T1000 (cell line): ENCODE data around the gene MRPL48.
"Not testable (repeated sequence)": the region's sequence is repeated elsewhere in the genome, so short reads cannot be mapped to it uniquely, and the experiment has no call there.

Experiments
- DNase-seq: peaks from one replicate; lab custom pipeline; 2025; ENCODE audit warnings: mixed read lengths; lab: John Stamatoyannopoulos, UW

The MRPL48 gene

DNA sequence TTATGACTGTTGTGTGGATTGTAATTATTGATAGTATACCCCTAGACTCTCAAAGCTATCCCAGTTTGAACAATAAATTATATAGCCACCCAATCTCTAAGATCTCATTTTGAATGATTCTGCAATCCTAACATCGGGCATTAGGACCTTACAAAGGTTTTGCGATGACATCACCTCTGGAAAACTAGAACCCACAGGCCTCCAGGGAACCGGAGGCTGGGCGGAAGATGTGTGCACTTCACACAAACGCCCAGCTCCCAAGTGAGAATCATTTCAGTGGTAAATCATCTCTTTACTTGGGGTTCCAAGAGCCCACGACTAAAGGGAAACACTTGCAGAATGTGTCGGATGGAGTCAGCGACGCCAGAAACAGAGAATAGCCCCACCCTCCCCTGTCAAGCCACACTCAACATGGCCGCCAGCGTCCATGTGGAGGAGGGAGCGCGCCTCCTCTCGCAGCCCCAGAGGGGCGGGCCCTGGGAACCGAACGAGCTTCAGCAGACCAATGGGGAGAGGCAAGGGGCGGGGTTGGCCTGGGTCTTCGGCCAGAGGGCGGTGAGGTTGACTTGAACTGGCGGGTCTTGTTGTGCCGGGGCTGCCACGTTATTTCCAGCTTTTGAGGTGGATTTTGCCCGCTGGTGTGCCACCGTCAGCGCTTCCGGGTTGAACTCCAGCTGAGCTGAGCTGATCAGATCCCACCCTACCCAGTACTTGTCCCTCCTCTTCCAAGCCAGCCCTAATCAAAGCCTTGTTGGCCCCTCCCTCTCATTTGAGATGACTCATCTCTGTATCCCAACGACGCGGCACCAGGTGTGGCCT, 8.4 kb upstream of the MRPL48 start:
- DNase-seq: peak; percentile 98

DNA sequence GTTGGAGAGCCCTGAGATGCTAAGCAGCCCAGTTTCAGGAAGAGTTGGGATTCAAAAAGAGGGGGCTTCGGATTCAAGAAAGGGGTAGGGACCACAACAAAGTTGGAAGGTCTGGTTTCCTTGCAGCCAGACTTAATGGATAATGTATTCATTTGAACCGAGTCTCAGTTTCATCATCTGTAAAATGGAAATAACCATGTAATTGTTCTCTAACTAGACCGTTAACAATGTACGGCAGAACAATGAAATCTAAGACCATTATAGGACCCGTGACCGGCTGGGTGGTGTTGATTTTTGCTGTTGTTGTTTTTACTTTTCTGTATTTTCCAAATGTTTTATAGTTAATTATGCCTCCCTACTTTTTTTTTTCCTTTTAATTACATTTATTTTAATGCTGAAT, 6.4 kb upstream of the MRPL48 start:
- no peak for DNase-seq

DNA sequence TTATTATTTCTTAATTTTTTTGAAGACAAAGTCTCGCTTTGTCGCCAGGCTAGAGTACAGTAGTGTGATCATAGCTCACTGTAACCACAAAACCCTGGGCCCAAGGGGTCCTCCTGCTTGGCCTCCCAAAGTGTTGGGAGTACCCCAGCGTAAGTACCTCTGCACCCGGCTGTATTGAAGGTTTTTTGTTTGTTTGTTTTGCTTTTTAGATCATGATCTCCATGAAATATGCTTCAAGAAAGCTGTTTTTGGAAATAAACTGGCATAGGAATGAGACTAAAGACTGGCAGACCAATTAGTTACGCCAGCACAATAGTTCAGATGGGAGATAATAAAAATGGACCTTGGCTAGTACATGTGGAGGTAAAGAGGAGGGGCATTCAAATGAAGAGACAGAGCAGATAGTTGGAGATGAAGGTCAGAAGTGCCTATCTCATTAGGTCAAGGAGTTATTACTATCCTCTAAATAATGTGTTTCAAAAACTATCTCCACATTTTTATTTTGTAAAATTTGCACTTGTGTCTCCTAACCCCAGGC, 4.1 kb upstream of the MRPL48 start:
- DNase-seq: no peak

DNA sequence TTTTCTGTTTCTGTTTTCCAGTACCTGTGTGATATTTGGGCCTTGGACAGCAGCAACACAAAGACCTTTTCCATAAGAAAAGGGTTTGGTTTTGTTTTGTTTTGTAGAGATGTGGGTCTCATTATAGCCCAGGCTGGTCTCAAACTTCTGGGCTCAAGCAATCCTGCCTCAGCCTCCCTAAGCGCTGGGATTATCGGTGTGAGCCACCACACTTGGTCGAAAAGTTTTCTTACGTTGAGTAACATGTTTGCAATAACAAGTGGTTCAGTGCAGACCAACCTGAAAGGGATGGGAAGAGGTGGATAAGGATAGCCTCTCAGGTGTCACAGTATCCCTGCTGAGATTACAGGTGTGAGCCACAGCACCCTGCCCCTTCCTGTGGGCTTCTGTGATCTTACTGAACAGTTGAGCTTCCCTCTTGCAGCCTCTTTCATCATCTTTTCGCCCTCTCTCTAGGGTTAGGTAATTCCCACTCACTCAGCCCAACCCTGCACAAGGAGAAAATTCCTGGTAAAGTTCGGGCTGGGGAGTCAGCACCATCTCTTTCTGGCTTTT, 3.5 kb upstream of the MRPL48 start:
- DNase-seq: no peak

DNA sequence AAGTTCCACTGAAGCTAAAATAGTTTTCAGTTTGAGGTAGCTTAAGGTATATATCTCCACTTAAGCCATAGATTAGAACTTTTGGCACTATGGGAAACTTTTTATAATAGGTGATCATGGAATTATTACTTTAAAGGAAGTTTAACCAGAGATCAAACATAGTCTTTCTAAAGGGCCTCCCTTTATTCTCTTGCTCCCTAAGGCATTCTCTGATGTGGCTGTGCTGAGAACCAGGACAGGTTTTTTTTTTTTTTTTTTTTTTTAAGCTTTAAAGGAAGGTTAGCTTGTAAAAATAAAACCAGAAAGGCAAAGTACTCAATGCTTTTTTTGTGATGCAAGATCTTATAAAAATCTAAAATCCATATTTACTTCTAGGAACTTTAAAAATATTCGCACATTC, 2.9 kb upstream of the MRPL48 start:
- no peak for DNase-seq

DNA sequence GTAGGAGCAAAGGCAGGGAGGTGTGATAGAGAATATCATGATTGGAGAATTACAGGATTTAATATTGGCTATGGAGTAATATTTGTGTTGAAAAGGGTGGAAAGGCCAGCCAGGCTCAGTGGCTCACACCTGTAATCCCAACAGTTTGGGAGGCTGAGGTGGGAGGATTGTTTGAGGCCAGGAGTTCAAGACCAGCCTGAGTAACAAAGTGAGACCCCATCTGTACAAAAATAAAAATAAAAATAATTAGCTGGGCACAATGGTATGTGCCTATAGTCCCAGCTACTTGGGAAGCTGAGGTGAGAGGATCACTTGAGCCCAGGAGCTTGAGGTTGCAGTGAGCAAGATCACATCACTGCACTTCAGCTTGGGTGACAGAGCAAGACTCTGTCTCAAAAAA, 2.2 kb upstream of the MRPL48 start:
- DNase-seq: not testable (repeated sequence)

DNA sequence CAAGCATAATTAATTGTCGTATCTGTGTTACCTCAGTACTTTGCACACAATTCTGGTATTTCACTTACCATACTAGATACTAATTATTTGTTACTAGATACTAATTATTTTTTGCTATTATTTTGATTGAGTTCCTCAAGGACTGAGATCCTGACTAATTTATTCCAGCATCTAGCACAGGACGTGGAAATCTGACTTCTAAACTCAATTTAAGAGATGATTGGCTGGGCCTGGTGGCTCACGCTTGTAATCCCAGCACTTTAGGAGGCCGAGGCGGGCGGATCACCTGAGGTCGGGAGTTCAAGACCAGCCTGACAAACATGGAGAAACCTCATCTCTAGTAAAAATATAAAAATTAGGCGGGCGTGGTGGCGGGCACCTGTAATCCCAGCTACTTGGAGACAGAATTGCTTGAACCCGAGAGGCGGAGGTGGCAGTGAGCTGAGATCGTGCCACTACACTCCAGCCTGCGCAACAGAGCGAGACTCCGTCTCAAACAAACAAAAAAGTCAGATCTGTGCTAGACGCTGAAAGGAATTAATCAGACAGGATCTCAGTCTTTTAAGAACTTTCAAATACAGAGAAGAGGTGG, 527 bp upstream of the MRPL48 start:
- no peak for DNase-seq

DNA sequence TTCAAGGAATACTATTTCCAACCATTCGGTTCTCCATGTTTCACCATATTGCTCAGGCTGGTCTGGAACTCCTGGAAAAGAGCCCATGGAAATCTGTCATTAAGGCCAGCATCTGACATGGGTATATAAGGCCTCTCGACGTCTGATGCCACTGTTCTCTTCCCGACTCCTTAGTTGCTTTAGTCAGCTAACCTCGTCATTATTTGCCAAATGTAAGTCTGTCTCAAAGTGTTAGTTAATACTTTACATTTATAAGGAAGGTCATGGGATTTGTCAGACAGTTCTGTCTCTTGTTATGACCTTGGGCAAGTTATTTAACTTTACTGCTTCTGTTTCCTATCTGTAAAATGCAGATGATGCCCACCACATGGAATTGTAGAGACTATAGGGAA, 1.6 kb downstream of the MRPL48 start:
- DNase-seq: no peak

DNA sequence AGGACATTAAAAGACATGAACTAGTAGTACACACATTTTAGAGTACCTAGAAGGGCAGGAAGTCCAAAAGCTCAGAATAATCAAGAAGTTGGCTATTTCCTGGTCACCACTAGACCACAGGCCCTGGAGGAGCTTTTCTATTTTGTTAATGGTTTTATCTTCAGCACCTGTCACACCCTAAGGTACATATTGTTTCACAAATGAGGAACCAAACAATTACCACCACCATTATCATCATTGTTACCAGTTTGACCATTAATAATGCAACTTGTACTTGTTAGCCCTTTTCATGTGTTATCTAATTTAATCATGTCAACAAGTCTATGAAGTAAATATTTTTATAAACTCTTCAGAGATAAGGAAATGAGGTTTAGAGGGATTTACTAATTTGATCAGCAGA, 4.9 kb downstream of the MRPL48 start:
- DNase-seq: no peak

DNA sequence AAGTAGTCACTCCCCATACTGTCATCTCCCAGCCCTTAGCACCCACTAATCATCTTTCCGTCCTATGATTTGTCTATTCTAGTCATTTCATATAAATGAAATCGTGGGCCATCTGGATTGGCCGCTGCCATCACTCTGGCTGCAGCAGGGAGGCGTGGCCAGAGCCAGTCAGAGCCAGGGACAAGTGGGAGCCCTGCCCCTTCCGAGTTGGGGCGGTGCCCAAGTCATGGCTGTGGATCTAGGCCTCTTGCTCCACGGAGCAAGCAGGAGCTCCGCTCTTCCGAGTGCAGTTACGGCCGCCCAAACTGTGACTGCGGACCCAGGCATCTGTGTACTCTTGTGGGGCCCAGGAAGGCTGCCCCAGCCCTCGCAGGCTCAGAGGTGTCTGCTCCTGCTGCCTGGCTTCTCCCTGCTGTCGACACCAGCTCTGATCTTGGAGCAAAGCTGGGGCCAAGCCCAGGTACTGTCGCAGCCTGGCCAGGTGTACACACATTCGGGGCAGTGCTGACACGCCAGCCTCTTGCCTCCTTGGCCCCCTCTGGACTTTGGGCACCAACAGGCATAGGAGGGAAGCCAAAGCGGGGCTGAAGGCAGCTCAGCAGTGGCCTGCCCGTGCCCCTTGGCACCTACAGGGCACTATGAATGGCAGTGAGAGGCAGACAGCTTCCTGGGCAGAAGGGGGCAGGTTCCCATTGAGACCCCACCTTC, 8.4 kb downstream of the MRPL48 start:
- no peak for DNase-seq

DNA sequence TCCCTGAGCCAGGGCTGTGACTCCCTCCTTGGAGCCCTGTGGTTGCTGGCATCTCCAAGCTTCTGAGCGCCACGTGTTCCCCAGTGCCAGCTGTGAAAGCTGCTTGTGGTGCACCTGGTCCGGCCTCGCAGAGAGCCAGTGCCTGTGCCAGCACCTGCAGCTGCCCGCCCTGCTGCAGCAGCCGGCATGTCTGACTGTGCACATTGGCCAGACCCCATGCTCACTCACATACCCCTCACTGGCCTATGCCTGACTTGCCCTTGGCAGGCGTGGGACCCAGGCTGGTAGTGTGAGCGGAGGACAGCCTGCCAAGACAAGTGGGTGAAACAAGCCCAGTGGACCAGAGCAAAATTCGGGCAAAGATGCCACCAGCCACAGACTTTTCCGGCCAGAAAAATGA, 9.8 kb downstream of the MRPL48 start:
- DNase-seq: no peak

DNA sequence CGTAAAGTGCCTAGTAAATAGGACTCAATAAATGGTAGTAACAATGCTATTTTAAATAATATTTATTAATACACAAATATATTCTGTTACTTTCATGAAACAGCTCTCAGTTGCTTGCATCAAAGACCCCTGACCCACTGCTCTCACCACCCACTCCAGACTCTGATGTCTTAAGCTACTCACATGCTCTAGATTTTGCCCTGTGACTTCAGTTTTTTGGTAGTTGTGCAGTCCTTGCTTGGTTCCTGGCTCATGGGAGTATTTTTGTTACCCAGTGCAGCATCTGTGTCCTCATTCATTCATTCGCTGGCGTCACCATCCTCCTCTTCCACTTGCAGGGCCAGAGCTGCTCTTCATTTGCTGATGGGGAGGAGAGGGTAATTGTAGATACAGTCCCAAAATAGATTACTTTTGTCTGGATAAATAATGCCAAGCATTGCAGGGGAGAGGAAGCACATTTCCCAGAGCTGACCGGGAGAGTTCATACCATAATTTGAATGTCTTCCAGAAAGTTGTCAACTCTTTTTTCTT, 12.7 kb downstream of the MRPL48 start:
- no peak for DNase-seq

DNA sequence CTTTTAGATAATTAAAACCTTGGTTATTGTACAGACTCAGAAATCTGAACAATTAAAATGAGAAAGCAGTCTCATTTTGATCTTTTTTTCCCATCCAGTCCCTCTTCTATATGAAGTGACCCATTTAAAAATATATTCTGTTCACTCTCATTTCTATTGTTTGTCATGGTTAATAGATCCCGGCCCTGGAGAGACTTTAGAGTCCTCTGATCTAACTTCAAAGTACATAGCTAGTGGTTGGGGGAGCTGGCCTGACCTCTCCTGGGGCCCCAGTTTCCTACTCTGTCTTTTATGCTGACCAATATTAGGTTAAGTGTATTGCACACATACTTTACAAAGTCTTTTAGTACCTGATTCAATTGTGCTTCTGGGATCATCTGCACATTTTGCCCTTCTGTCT, 13.5 kb downstream of the MRPL48 start:
- DNase-seq: no peak

DNA sequence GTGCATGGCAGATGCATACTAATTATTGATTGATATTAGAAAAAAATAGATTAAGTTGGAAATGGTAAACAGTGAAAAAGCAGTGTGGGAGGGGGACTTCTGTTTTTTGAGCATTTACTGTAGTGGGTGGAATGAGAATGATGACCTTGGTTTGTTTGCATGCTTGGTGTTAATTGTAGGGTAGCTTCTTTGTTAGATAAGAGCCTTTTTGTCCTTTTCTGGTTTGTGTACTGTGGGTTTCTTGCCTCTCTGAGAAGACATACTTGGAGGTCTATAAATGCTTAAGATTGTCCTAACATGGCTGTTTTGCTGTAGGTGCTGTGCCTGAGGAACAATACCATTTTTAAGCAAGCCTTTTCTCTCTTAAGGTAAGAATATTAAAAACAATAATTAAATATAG, 17.0 kb downstream of the MRPL48 start:
- DNase-seq: no peak

DNA sequence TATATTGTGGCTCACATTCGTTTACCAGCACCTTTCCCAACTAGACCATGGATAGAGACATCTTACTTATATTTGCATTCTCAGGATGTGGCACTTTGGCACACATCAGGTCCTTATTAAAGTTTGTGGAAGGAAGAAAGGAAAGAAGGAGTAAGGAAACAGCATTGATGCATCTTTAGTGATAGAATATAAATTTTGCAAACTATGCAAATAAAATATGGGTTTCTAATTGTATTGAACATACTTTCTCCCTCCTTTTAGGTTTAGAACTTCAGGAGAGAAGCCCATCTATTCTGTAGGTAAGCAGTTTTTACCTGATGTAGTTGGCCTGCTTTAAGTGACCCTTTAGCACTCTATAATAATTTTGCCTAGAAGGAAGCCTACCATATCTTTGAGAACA, 20.4 kb downstream of the MRPL48 start:
- no peak for DNase-seq

DNA sequence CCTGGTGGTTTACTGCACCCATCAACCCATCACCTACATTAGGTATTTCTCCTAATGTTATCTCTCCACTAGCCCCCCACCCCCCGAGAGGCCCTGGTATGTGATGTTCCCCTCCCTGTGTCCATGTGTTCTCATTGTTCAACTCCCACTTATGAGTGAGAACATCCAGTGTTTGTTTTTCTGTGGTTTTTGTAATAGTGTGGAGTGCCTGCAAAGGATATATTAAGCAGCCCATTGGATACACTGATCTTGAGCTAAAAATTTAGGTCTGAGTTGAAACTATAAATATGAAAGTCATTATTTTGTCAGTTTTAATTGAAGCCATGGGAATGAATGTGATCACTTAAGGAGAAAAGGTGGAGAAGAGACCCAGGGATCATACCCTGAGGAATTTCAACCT, 23.0 kb downstream of the MRPL48 start:
- no peak for DNase-seq

DNA sequence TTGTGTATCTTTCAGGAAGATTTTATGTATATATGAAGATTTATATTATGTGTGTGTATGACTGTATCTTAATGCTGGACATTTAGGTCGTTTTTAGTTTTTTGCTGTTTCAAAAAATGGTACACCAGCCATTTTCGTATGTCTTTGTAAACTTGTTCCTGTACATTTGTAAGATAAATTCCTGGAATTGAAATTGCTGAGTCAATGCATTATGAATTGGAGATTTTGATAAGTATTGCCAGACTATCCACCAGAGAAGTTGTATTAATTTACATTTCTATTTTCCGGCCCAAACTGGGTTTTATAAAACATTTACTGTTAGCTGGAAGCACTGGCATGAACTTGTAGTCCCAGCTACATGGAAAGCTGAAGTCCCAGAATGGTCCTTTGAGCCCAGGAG, 24.6 kb downstream of the MRPL48 start:
- no peak for DNase-seq

DNA sequence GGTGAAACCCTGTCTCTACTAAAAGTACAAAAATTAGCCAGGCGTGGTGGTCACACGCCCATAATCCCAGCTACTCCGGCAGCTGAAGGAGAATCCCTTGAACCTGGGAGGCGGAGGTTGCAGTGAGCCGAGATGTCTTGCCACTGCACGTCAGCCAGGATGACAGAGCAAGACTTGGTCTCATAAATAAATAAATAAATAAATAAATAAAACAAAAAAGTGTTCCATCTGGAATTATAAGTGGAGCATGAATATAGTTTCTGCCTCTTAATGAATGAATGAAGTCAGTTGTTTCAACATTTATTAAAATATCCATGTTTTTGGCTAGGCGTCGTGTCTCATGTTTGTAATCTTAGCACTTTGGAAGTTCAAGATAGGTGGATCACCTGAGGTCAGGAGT, 27.1 kb downstream of the MRPL48 start:
- DNase-seq: no peak

DNA sequence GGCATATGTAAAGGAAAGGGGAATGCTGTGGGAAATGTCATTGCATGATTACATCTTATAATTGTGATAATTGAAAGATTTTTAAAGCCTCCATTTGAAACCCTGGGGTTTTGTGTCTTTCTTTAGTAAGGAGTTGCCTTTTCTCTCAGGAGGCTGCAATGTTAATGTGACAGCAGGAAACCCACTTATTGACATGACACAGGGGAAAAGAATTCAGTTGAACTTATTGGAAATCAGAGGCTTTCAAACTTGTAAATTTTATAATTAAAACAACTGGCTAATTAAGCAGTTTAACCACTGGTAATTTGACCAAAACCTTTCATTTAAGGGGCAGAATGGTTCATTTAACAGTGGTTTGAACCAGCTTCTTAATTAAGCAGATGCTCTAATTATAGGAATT, 31.2 kb downstream of the MRPL48 start:
- DNase-seq: no peak

DNA sequence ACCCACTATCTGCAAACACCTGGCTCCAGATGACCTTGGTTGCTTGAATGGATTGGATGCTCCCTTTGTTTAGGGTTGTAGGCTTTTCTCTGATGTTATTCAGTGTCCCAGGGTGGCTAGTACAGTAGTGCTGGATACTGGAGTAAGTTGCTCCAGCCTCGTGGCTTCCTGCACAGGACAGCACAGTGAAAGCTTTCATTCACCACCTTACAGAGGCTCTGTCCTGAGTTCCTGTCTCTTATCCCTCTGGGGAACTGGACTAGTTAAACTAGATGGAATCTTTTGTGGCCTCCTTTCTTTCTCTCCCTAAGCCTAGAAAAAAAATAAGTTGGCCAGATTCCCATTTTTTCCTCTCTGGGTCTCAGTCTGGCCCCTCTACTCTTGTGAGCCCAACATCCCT, 42.6 kb downstream of the MRPL48 start:
- DNase-seq: no peak

DNA sequence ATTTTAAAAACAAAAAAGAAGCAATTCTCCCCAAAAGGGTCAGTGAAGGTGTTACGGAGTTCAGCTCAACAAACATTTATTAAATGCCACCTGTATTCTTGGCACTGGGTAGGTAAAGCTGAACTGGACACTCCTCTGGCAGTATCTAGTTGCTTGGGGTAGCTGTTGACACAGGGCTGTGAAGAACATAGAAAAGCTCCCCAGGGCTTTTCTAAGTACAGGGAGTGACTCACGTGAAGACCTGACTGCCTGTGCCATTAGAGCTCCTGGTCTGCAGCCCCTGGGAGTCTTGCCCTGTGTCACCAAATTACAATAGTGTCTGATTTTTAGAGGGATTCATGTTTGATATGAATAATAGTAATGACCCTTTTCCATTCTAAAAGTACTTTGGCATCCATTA, 45.4 kb downstream of the MRPL48 start:
- DNase-seq: no peak

DNA sequence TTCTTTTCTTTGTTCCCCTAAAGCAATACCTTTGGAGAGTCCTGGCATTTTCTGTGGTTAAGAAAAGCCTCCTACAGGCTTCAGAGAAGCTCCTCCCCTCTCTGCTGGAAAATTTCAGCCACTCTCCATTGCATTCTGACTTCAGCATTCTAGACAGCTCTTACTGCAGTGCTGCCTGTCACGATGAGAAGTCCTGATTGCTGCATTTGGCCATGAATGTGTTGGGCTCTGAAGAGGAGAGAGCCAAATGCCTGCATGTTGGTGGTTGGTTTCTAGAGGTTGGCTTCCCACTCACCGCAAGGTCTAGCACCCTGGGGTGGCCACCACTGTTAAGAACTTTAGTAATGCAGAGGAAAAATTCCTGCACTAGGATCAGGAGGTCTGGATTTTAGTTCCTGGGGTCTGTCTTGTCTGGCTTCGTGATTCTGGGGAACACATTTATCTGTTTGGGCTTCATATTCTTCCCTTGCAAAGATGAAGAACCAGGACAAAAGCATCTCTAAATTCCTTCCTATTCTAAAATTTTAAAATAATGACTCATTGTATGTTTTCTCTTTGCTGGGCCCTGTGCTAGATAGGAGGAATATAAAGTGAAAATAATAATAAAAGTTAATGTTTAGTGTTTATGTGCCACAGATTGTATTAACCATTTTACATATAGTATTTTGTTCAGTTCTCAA, 50.9 kb downstream of the MRPL48 start:
- no peak for DNase-seq
